ENCODE results near the gene NEUROG2. TPM values are rescaled to one million over a fixed set of nuclear protein-coding genes. Genes with fewer than 3 reads are reported as not detected.
A peak's percentile ranks its signal among the peaks of the same experiment; 100 is the strongest.

The NEUROG2 gene
- total RNA-seq (not detected), polyA plus RNA-seq (not detected)

- 1 to 3% methylated on average over 15 of the region's 15 CpGs for WGBS, 2 donors
- Histone ChIP-seq H3K9me3 (no peaks in the 10 kb centered on the region), H3K4me3 (peak within 1 kb of the TSS; percentile 17 to 56 (median 38)), H3K4me1 (peaks cover 0 to 45% (median 39%) of the 10 kb centered on the region in 4 donors), H3K27me3 (peaks cover 75 to 100% (median 92%) of the 10 kb centered on the region in 3 donors), H3K36me3 (no peaks in the 10 kb centered on the region), H3K27ac (no peak within 1 kb of the TSS)
- intact Hi-C loops (cut with DNase I) = no loop called here
- no peak for DNase-seq
- TF ChIP-seq CTCF (IDR thresholded peaks at IDR 0.05) (no peak), POLR2A (IDR thresholded peaks at IDR 0.05) (no peak), EP300 (IDR thresholded peaks at IDR 0.05) (no peak), POLR2AphosphoS5 (IDR thresholded peaks at IDR 0.05) (no peak)
Measured at GRCh38 chr4:112516066-112516470, at the start of gene NEUROG2. Gene NEUROG2 (minus strand): TSS chr4:112516180. CDS start chr4:112515475, 705 bp downstream.

GRCh38 chr4:112564706-112565270, 48.8 kb upstream of the NEUROG2 start:
- WGBS, 2 donors = 98 to 99% methylated on average over 25 of the region's 25 CpGs
- H3K27ac ChIP-seq = no peak overlapping the region

GRCh38 chr4:112563431-112564200, 47.6 kb upstream of the NEUROG2 start:
- intact Hi-C loops (cut with DNase I) = no loop called here
- no peaks in the 10 kb centered on the region for H3K4me1 ChIP-seq
- WGBS, 2 donors = 89 to 97% methylated on average over 4 of the region's 4 CpGs
- H3K9me3 ChIP-seq = peaks cover 0 to 2% (median 0%) of the 10 kb centered on the region in 4 donors
- H3K4me3 ChIP-seq = no peak overlapping the region
- H3K27me3 ChIP-seq = no peaks in the 10 kb centered on the region
- TF ChIP-seq POLR2A (IDR thresholded peaks at IDR 0.05) (no peak), CTCF (IDR thresholded peaks at IDR 0.05) (no peak), POLR2AphosphoS5 (IDR thresholded peaks at IDR 0.05) (no peak)
- DNase-seq = no peak
- no peak overlapping the region for H3K27ac ChIP-seq
- no peaks in the 10 kb centered on the region for H3K36me3 ChIP-seq

More at GRCh38 chr4:112564706-112565270, 48.8 kb upstream of the NEUROG2 start:
- Histone ChIP-seq H3K4me1 (no peaks in the 10 kb centered on the region), H3K9me3 (peaks cover 0 to 2% (median 0%) of the 10 kb centered on the region in 4 donors), H3K36me3 (no peaks in the 10 kb centered on the region), H3K4me3 (no peak overlapping the region), H3K27me3 (no peaks in the 10 kb centered on the region)
- intact Hi-C loops (cut with DNase I) = no loop called here
- no peak for DNase-seq
- TF ChIP-seq POLR2AphosphoS5 (IDR thresholded peaks at IDR 0.05) (no peak), POLR2A (IDR thresholded peaks at IDR 0.05) (no peak), EP300 (IDR thresholded peaks at IDR 0.05) (no peak), CTCF (IDR thresholded peaks at IDR 0.05) (no peak)

- H3K36me3 ChIP-seq = no peaks in the 10 kb centered on the region
Measured at GRCh38 chr4:112562254-112562879, 46.4 kb upstream of the NEUROG2 start.

More at GRCh38 chr4:112562254-112562879, 46.4 kb upstream of the NEUROG2 start:
- 90% methylated on average over 2 of the region's 2 CpGs for WGBS, 2 donors
- TF ChIP-seq POLR2A (IDR thresholded peaks at IDR 0.05) (no peak), EP300 (IDR thresholded peaks at IDR 0.05) (no peak), CTCF (IDR thresholded peaks at IDR 0.05) (no peak), POLR2AphosphoS5 (IDR thresholded peaks at IDR 0.05) (no peak)
- Histone ChIP-seq H3K4me3 (no peak overlapping the region), H3K27ac (no peak overlapping the region), H3K9me3 (peaks cover 0 to 2% (median 0%) of the 10 kb centered on the region in 4 donors), H3K27me3 (no peaks in the 10 kb centered on the region), H3K4me1 (no peaks in the 10 kb centered on the region)
- intact Hi-C loops (cut with DNase I) = no loop called here
- no peak for DNase-seq
